Activated T-cell treated with anti-CD3 and anti-CD28 coated beads for 24 hours (primary cell): ENCODE data around the gene USHBP1.
A peak's percentile ranks its signal among the peaks of the same experiment; 100 is the strongest.

Source experiments
- DNase-seq: peaks from one replicate; pipeline ENCODE4 v3.0.0-alpha.2; 2020; ENCODE audit warnings: low read depth

USHBP1 gene

GRCh38 chr19:17263712-17264640 lies 569 bp downstream of the USHBP1 start:
- DNase-seq = no peak

- DNase-seq = no peak
These were observed 2.0 kb downstream of the USHBP1 start for GRCh38 chr19:17262557-17262956.

- peak; percentile 86 for DNase-seq
These were observed 3.7 kb downstream of the USHBP1 start for GRCh38 chr19:17260842-17261325.

- DNase-seq = no peak
These were observed 4.6 kb downstream of the USHBP1 start for GRCh38 chr19:17259934-17260333.

- no peak for DNase-seq
These were observed 5.3 kb downstream of the USHBP1 start for GRCh38 chr19:17259118-17259780.

GRCh38 chr19:17256130-17256529 lies 8.4 kb downstream of the USHBP1 start:
- no peak for DNase-seq

GRCh38 chr19:17255150-17255621 lies 9.4 kb downstream of the USHBP1 start:
- no peak for DNase-seq

- no peak for DNase-seq
These were observed 9.9 kb downstream of the USHBP1 start for GRCh38 chr19:17254636-17255035.

- DNase-seq = no peak
These were observed 14.5 kb downstream of the USHBP1 start for GRCh38 chr19:17249887-17250548.

GRCh38 chr19:17248011-17248776 lies 16.4 kb downstream of the USHBP1 start:
- no peak for DNase-seq

GRCh38 chr19:17246681-17247425 lies 17.7 kb downstream of the USHBP1 start:
- no peak for DNase-seq

GRCh38 chr19:17245535-17245984 lies 19.0 kb downstream of the USHBP1 start, which contains the start of gene NR2F6:
Gene NR2F6, minus strand, starts transcription at chr19:17245919. Its CDS starts 699 bp downstream, at chr19:17245220.
- no peak for DNase-seq

- DNase-seq = no peak
These were observed 19.7 kb downstream of the USHBP1 start for GRCh38 chr19:17244618-17245534.

GRCh38 chr19:17243830-17244617 lies 20.5 kb downstream of the USHBP1 start:
- DNase-seq = no peak

- no peak for DNase-seq
These were observed 21.2 kb downstream of the USHBP1 start for GRCh38 chr19:17243211-17243829.

- no peak for DNase-seq
These were observed 21.9 kb downstream of the USHBP1 start for GRCh38 chr19:17242431-17243208.

- no peak for DNase-seq
These were observed 23.6 kb downstream of the USHBP1 start for GRCh38 chr19:17240826-17241399.
